Rectal smooth muscle tissue (tissue), 1 donor: Measurements from ENCODE around the gene EFCAB7.
A peak's percentile ranks its signal among the peaks of the same experiment; 100 is the strongest.

Experiments used
- H3K27ac ChIP-seq: one replicate; pipeline ENCODE4 v1.7.0; 2013; ENCODE audit warnings: low read depth, low read length, inconsistent platforms
- H3K27me3 ChIP-seq: one replicate; pipeline ENCODE4 v1.7.0; 2013; ENCODE audit warnings: low read length; ENCODE audit not compliant: control insufficient read depth, insufficient read depth
- H3K36me3 ChIP-seq: one replicate; pipeline ENCODE4 v1.7.0; 2013; ENCODE audit warnings: low read length; ENCODE audit not compliant: control insufficient read depth, insufficient read depth
- H3K4me1 ChIP-seq: one replicate; pipeline ENCODE4 v1.7.0; 2013; ENCODE audit warnings: low read length; ENCODE audit not compliant: control insufficient read depth, insufficient read depth
- H3K4me3 ChIP-seq: one replicate; pipeline ENCODE4 v1.7.0; 2013; ENCODE audit warnings: low read length
- H3K9ac ChIP-seq: one replicate; pipeline ENCODE4 v1.7.0; 2013; ENCODE audit warnings: low read length

EFCAB7 gene

GRCh38 chr1:63522891-63523728 lies at the start of gene EFCAB7, which contains the start of gene ITGB3BP:
TSS of gene EFCAB7 (plus strand) at chr1:63523525. CDS start at chr1:63525573, 2,048 bp downstream.
TSS of gene ITGB3BP (minus strand) at chr1:63523225. CDS start at chr1:63523133, 92 bp downstream.
- peak within 1 kb of the TSS; percentile 73 for H3K9ac ChIP-seq
- H3K27me3 ChIP-seq: no peaks in the 10 kb centered on the region
- peak within 1 kb of the TSS; percentile 83 for H3K27ac ChIP-seq
- H3K4me1 ChIP-seq: peaks cover 14% of the 10 kb centered on the region
- no peaks in the 10 kb centered on the region for H3K36me3 ChIP-seq
- peak within 1 kb of the TSS; percentile 91 for H3K4me3 ChIP-seq

GRCh38 chr1:63475761-63476160 lies 47.6 kb upstream of the EFCAB7 start:
- Histone ChIP-seq H3K4me1 (no peaks in the 10 kb centered on the region), H3K27me3 (no peaks in the 10 kb centered on the region), H3K4me3 (no peak overlapping the region), H3K9ac (no peak overlapping the region), H3K27ac (no peak overlapping the region), H3K36me3 (no peaks in the 10 kb centered on the region)

GRCh38 chr1:63480057-63480456 lies 43.3 kb upstream of the EFCAB7 start:
- Histone ChIP-seq H3K27ac (no peak overlapping the region), H3K36me3 (no peaks in the 10 kb centered on the region), H3K4me1 (no peaks in the 10 kb centered on the region), H3K9ac (no peak overlapping the region), H3K4me3 (no peak overlapping the region), H3K27me3 (no peaks in the 10 kb centered on the region)

- Histone ChIP-seq H3K9ac (no peak overlapping the region), H3K27me3 (no peaks in the 10 kb centered on the region), H3K4me3 (no peak overlapping the region), H3K36me3 (no peaks in the 10 kb centered on the region), H3K4me1 (peaks cover 8% of the 10 kb centered on the region), H3K27ac (no peak overlapping the region)
Observed at GRCh38 chr1:63486629-63487028, 36.7 kb upstream of the EFCAB7 start.

GRCh38 chr1:63487336-63488065 lies 35.8 kb upstream of the EFCAB7 start:
- peak overlapping the region; percentile 48 for H3K27ac ChIP-seq
- H3K4me1 ChIP-seq: peaks cover 8% of the 10 kb centered on the region
- H3K4me3 ChIP-seq: no peak overlapping the region
- no peak overlapping the region for H3K9ac ChIP-seq
- H3K36me3 ChIP-seq: no peaks in the 10 kb centered on the region
- H3K27me3 ChIP-seq: no peaks in the 10 kb centered on the region

- no peak overlapping the region for H3K9ac ChIP-seq
- no peaks in the 10 kb centered on the region for H3K36me3 ChIP-seq
- no peak overlapping the region for H3K4me3 ChIP-seq
- H3K27me3 ChIP-seq: no peaks in the 10 kb centered on the region
- no peak overlapping the region for H3K27ac ChIP-seq
- no peaks in the 10 kb centered on the region for H3K4me1 ChIP-seq
Observed at GRCh38 chr1:63497577-63497976, 25.7 kb upstream of the EFCAB7 start.

GRCh38 chr1:63498106-63498505 lies 25.2 kb upstream of the EFCAB7 start:
- Histone ChIP-seq H3K4me1 (no peaks in the 10 kb centered on the region), H3K4me3 (no peak overlapping the region), H3K36me3 (no peaks in the 10 kb centered on the region), H3K27ac (no peak overlapping the region), H3K9ac (no peak overlapping the region), H3K27me3 (no peaks in the 10 kb centered on the region)

GRCh38 chr1:63501256-63501655 lies 22.1 kb upstream of the EFCAB7 start:
- H3K27ac ChIP-seq: no peak overlapping the region
- no peaks in the 10 kb centered on the region for H3K27me3 ChIP-seq
- H3K9ac ChIP-seq: no peak overlapping the region
- no peaks in the 10 kb centered on the region for H3K36me3 ChIP-seq
- no peak overlapping the region for H3K4me3 ChIP-seq
- H3K4me1 ChIP-seq: no peaks in the 10 kb centered on the region

GRCh38 chr1:63506782-63507181 lies 16.5 kb upstream of the EFCAB7 start:
- Histone ChIP-seq H3K27me3 (no peaks in the 10 kb centered on the region), H3K4me3 (no peak overlapping the region), H3K4me1 (no peaks in the 10 kb centered on the region), H3K9ac (no peak overlapping the region), H3K27ac (no peak overlapping the region), H3K36me3 (peaks cover 5% of the 10 kb centered on the region)

- H3K4me1 ChIP-seq: no peaks in the 10 kb centered on the region
- H3K36me3 ChIP-seq: peaks cover 5% of the 10 kb centered on the region
- H3K9ac ChIP-seq: no peak overlapping the region
- no peak overlapping the region for H3K4me3 ChIP-seq
- no peaks in the 10 kb centered on the region for H3K27me3 ChIP-seq
- H3K27ac ChIP-seq: no peak overlapping the region
Observed at GRCh38 chr1:63509718-63510117, 13.6 kb upstream of the EFCAB7 start.

GRCh38 chr1:63512584-63512983 lies 10.7 kb upstream of the EFCAB7 start:
- H3K36me3 ChIP-seq: peaks cover under 1% of the 10 kb centered on the region
- no peak overlapping the region for H3K4me3 ChIP-seq
- no peak overlapping the region for H3K9ac ChIP-seq
- H3K4me1 ChIP-seq: no peaks in the 10 kb centered on the region
- no peak overlapping the region for H3K27ac ChIP-seq
- no peaks in the 10 kb centered on the region for H3K27me3 ChIP-seq

- H3K4me3 ChIP-seq: no peak overlapping the region
- H3K9ac ChIP-seq: no peak overlapping the region
- no peak overlapping the region for H3K27ac ChIP-seq
- H3K27me3 ChIP-seq: no peaks in the 10 kb centered on the region
- H3K4me1 ChIP-seq: no peaks in the 10 kb centered on the region
- H3K36me3 ChIP-seq: no peaks in the 10 kb centered on the region
Observed at GRCh38 chr1:63516629-63517028, 6.7 kb upstream of the EFCAB7 start.
